HG03520 (cell line): ENCODE measurements around the gene COL28A1.
A peak's percentile ranks its signal among the peaks of the same experiment; 100 is the strongest.
"Not testable (repeated sequence)": the region's sequence is repeated elsewhere in the genome, so short reads cannot be mapped to it uniquely, and the experiment has no call there.

Experiments
- ATAC-seq: cut with Tn5 transposase; IDR thresholded peaks from one replicate; pipeline ENCODE4 v1.9.1; 2021; ENCODE audit warnings: mild to moderate bottlenecking, moderate library complexity; ENCODE audit not compliant: unreplicated experiment

COL28A1 gene

DNA sequence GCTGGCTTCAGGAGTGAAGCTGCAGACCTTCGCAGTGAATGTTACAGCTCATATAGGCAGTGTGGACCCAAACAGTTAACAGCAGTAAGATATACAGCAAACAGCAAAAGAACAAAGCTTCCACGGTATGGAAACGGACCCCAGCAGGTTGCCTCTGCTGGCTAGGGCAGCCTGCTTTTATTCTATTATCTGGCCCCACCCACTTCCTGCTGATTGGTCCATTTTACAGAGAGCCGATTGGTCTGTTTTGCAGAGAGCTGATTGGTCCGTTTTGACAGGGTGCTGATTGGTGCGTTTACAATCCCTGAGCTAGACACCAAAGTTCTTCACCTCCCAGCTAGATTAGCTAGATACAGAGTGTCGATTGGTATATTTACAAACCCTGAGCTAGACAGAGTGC lies 58.0 kb downstream of the COL28A1 start:
- not testable (repeated sequence) for ATAC-seq

GRCh38 chr7:7476381-7476780 lies 59.3 kb downstream of the COL28A1 start:
- ATAC-seq = no peak

GRCh38 chr7:7475601-7476000 lies 60.1 kb downstream of the COL28A1 start:
- no peak for ATAC-seq

DNA sequence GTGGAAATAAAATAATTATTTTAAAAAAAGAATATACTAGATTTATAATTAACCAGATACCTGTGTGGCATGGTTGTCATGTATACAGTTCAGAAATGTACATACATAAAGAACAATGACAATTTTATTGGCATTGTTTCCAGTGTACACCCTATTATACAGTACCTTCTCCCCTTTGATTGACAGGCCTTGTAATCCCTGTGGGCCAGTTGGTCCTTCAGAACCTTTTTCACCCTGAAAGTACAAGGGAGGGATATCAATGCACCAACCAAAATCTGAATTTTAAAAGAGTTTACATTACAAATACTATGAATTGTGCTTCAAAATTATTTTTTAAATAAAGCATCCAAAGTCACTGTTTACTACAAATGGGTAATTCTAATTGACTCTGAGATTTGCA lies 61.2 kb downstream of the COL28A1 start:
- no peak for ATAC-seq

DNA sequence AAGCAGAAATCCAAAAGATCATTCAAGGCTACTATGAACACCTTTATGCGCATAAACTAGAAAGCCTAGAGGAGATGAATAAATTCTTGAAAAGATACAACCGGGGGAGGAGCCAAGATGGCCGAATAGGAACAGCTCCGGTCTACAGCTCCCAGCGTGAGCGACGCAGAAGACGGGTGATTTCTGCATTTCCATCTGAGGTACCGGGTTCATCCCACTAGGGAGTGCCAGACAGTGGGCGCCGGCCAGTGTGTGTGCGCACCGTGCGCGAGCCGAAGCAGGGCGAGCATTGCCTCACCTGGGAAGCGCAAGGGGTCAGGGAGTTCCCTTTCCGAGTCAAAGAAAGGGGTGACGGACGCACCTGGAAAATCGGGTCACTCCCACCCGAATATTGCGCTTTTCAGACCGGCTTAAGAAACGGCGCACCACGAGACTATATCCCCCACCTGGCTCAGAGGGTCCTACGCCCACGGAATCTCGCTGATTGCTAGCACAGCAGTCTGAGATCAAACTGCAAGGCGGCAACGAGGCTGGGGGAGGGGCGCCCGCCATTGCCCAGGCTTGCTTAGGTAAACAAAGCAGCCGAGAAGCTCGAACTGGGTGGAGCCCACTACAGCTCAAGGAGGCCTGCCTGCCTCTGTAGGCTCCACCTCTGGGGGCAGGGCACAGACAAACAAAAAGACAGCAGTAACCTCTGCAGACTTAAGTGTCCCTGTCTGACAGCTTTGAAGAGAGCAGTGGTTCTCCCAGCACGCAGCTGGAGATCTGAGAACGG lies 70.5 kb downstream of the COL28A1 start:
- ATAC-seq = not testable (repeated sequence)

DNA sequence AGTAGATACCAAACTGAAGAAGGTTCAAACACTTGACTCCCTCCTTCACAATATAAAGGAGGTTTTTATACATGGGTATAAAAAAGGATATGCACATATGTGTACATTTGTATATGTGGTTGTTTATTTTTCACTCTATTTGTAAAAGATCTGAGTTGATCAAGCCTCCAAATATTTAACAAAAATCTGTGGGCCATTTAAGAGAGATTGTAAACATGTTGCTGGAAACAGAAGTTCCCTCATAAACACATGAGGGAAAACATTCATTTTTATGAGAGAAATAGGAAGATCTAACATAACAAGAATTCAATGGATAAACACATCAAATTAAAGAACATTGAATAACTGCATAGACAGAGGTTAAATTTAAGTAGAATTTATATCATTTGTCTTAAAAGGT lies 81.7 kb downstream of the COL28A1 start:
- no peak for ATAC-seq

- ATAC-seq = no peak
Measured at GRCh38 chr7:7452652-7453051, 83.0 kb downstream of the COL28A1 start.

GRCh38 chr7:7452119-7452518 lies 83.6 kb downstream of the COL28A1 start:
- ATAC-seq = no peak

DNA sequence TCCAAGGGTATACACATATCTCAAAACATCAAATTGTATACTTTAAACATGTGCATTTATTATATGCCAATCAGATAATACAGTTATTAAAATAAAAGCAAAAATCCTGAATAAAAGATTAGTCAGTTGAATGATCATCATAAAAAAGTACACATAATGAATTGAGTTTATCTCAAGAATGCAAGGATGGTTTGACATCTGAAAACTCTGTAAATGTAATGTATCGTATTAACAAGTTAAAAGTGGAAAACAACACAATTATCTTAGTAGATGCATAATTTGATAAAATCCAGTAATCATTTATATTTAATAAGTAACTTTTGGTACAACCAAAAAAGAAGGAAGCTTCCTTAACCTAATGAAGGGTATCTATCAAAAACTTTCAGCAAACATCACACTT lies 86.6 kb downstream of the COL28A1 start:
- ATAC-seq = no peak

DNA sequence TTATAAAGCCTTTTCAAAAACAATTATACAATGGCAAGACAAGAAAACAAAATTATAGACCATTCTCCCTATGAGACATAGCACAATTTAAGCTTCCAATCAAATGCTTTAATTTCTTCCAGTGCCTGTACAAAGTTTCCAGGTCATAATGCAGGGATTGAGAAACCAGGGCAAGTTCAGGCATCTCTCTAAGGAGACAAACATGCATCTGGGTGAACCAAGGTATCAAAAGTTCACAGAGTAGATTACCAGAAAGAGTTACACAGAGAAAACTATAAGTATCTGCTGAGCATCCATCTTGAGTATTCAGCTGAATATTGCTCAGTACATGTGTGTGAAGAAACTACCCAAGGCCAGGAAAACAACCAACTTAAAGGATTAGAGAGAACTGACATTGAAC lies 89.1 kb downstream of the COL28A1 start:
- ATAC-seq = no peak

DNA sequence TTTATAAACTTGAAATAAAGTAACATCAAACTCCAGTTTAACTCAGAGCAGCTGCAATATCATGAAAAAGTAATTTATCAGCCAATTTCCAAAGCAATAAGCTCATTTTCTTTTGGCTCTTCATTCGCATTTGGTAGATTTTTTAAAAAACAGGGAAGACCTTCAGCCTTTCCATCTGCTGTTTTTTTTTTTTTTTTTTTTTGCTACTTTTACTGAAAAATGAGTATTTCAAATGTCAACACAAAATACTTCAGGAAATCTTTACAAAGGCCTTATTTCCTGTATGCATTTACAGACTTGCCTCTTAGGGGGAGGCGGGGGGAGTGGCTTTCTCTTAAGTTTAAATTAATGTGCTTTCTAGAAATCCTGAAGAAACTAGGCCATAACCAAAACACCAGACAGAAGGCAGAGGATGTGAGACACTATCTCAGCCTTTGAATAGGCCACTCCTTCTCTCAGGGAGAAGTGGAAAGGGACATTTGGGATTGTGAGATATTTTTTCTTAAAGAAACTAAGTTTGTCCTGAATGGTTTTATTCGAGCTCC lies 91.8 kb downstream of the COL28A1 start:
- ATAC-seq = no peak

DNA sequence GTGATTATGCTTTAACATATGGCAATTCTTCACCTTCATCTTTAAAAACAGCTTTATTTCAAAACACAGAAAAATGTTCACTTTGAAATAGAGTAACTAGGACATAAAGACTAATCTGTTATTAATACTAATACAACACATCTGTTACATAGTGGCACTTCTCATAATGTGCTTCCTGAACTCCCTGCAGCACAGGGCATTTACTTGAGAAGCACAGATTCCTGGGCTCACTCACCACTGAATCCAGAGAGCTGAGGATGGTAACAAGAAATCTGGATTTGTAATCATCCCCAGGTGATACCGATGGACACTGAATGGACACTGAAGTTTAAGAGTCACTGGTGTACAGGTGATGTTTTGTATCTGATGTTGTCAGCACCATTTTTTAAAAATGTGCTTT lies 96.1 kb downstream of the COL28A1 start:
- ATAC-seq = no peak

DNA sequence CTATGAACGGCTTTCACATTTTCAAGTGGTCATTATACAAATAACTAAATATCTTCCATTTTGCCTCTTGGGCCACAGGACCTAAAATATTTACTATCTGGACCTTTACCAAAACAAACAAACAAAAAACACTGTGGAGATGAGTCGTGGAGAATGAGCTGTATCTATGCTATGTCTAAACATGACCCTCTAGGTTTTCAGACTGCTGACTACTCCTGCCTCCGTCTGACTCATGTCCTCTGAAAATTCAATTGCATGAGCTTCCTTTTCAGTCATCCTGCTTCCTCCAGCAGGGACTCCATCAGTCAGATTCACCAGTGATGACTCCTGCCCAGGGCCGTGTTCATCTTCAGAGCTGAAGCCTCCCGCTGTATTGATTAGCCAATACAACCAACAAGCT lies 96.8 kb downstream of the COL28A1 start:
- no peak for ATAC-seq

DNA sequence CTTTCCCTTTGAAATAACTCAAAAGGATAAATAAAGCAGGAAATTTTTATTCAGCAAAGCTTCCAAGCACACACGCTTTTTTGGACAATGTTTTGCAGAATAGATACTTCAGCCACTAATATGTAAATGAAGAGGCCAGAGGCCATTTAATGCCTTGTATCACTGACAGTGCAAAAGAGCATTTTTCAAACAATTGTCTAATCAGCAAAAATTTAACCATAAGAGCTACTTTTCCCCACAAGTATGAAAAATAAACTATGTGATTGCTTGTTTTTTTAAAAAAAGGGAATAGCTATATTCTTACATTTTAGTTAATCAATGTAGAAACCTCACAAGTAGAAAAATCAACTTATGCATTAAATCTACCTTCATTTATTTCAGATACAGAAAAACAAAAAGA lies 99.7 kb downstream of the COL28A1 start:
- ATAC-seq = no peak

- no peak for ATAC-seq
Measured at GRCh38 chr7:7434329-7434728, 101.3 kb downstream of the COL28A1 start.

DNA sequence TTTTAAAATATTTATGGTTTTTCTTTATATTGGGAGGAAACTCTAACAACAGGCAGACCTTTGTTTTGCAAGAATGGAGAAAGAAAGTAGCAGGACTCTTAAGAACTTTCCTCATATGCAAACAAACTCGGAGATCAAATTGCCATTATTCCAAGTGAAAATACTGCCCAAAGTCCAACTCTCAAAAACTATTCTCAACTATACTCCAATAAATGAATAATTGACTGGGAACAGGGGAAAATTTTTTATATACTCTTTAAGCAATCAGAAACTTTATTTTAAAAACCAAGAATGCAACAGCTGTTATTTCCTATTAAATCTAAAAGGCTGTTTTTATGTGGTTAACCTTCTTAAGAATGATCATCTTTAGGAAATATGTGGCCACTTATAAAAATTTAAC lies 101.9 kb downstream of the COL28A1 start:
- no peak for ATAC-seq

GRCh38 chr7:7432979-7433378 lies 102.7 kb downstream of the COL28A1 start:
- ATAC-seq = no peak

- ATAC-seq = no peak
Measured at GRCh38 chr7:7428806-7429205, 106.9 kb downstream of the COL28A1 start.

GRCh38 chr7:7427363-7427762 lies 108.3 kb downstream of the COL28A1 start:
- no peak for ATAC-seq

GRCh38 chr7:7426676-7427075 lies 109.0 kb downstream of the COL28A1 start:
- ATAC-seq = no peak

DNA sequence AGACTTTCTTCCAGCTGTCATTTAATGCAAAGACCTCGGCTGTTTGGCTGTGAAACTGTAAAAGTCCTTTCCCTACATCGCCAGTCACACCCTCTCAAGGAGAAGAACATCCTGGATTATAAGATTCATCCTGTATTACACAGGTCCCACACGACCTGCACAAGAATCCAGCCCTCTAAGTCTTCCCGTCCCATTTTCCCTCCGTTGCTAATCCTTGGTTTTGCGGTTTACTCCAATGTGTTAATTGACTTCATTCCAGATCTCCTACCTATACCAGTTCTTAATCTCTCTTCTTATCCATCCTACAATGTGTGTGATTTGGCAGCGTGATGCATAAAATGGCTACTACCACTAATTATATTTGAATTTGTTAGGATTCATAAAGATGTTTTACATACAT lies 110.4 kb downstream of the COL28A1 start:
- ATAC-seq = no peak

GRCh38 chr7:7424151-7424873 lies 111.4 kb downstream of the COL28A1 start:
- peak; percentile 85 for ATAC-seq
